K562 (cell line): ENCODE measurements around the gene COL1A1. TPM values are rescaled to one million over a fixed set of nuclear protein-coding genes. Genes with fewer than 3 reads are reported as not detected.

Experiments
- ADNP ChIP-seq: fragments of 200-800 bp; sonication (Bioruptor generic); IDR thresholded peaks from 2 replicates; pipeline ENCODE4 v1.6.1; 2016; ENCODE audit warnings: missing genetic modification characterization, missing compliant biosample characterization
- AFF1 ChIP-seq, 2 experiments: fragments of 450-650 bp; IDR thresholded peaks; 2 replicates each; pipeline ENCODE4 v1.6.1; 2018; ENCODE audit warnings: mild to moderate bottlenecking in 2 of 2, low read depth in 1 of 2; ENCODE audit not compliant: partially characterized antibody in 2 of 2
- ARID2 ChIP-seq: fragments of 450-650 bp; IDR thresholded peaks from 2 replicates; pipeline ENCODE4 v1.6.1; 2017; ENCODE audit warnings: antibody characterized with exemption, mild to moderate bottlenecking
- CBFB ChIP-seq: sonication (generic); formaldehyde crosslinking; IDR thresholded peaks from 2 replicates; pipeline ENCODE4 v1.4.0; 2020; ENCODE audit warnings: mild to moderate bottlenecking, missing genetic modification reagents
- COPS2 ChIP-seq: fragments of 450-650 bp; conservative IDR thresholded peaks from 2 replicates; pipeline ENCODE4 v1.6.1; 2016; ENCODE audit warnings: mild to moderate bottlenecking, moderate library complexity
- ETS2 ChIP-seq: IDR thresholded peaks from 2 replicates; pipeline ENCODE4 v1.6.1; 2016; ENCODE audit warnings: borderline replicate concordance, missing genetic modification characterization, mild to moderate bottlenecking, moderate library complexity, missing compliant biosample characterization; ENCODE audit not compliant: poor library complexity, severe bottlenecking
- FOXJ3 ChIP-seq: sonication (generic); formaldehyde crosslinking; IDR thresholded peaks from 2 replicates; pipeline ENCODE4 v1.4.0; 2020; ENCODE audit warnings: mild to moderate bottlenecking, missing genetic modification reagents
- FOXM1 ChIP-seq, 2 experiments: fragments of 450-650 bp in 1 of 2; sonication (generic) in 1 of 2; formaldehyde crosslinking in 1 of 2; IDR thresholded peaks; 2 replicates each; pipeline versions ENCODE4 v1.6.1 to v1.9.0; 2017 to 2022; ENCODE audit warnings: low read depth in 2 of 2, mild to moderate bottlenecking in 2 of 2, missing genetic modification reagents in 1 of 2, moderate library complexity in 1 of 2
- HDAC6 ChIP-seq: IDR thresholded peaks from 2 replicates; pipeline ENCODE4 v1.6.1; 2012; ENCODE audit warnings: low read depth, mild to moderate bottlenecking, control low read depth, inconsistent platforms, low read length, moderate library complexity
- HEY1 ChIP-seq: fragments of 250-450 bp; sonication (Bioruptor Pico); IDR thresholded peaks from 2 replicates; pipeline ENCODE4 v1.5.0; 2020; ENCODE audit warnings: mild to moderate bottlenecking, moderate library complexity, borderline replicate concordance
- KLF1 ChIP-seq: fragments of 450-650 bp; IDR thresholded peaks from 2 replicates; pipeline ENCODE4 v1.6.1; 2016; ENCODE audit warnings: missing genetic modification characterization, missing compliant biosample characterization
- MITF ChIP-seq: IDR thresholded peaks from 2 replicates; pipeline ENCODE4 v1.6.1; 2014; ENCODE audit warnings: antibody characterized with exemption
- MXI1 ChIP-seq: IDR thresholded peaks from 2 replicates; pipeline ENCODE4 v1.6.1; 2011; ENCODE audit warnings: low read depth, mild to moderate bottlenecking, improper control_type of control experiment, low read length
- NEUROD1 ChIP-seq: fragments of 150-350 bp; IDR thresholded peaks from 2 replicates; pipeline ENCODE4 v1.6.1; 2014; ENCODE audit warnings: borderline replicate concordance, low read length, low read depth; ENCODE audit not compliant: partially characterized antibody
- POLR3A ChIP-seq: IDR thresholded peaks from 2 replicates; pipeline ENCODE4 v1.6.1; 2011; ENCODE audit warnings: borderline replicate concordance, mild to moderate bottlenecking, moderate library complexity; ENCODE audit not compliant: insufficient read length, insufficient read depth; ENCODE audit errors: extremely low read depth
- PRMT5 ChIP-seq: sonication (generic); formaldehyde crosslinking; IDR thresholded peaks from 2 replicates; pipeline ENCODE4 v1.5.0; 2020; ENCODE audit warnings: missing genetic modification reagents
- SIX5 ChIP-seq, 2 experiments: IDR thresholded peaks; 2 replicates each; pipeline ENCODE4 v1.6.1; 2011; ENCODE audit warnings: low read length in 2 of 2, borderline replicate concordance in 1 of 2, low read depth in 1 of 2, mild to moderate bottlenecking in 1 of 2, moderate library complexity in 1 of 2; ENCODE audit not compliant: insufficient read depth in 1 of 2
- SRSF9 ChIP-seq: fragments of 200-400 bp; formaldehyde crosslinking; IDR thresholded peaks from 2 replicates; pipeline ENCODE4 v1.6.1; 2017; ENCODE audit warnings: low read depth, low read length, borderline replicate concordance
- TBL1XR1 ChIP-seq, 2 experiments: IDR thresholded peaks; 2 replicates each; pipeline ENCODE4 v1.6.1; 2012; ENCODE audit warnings: improper control_type of control experiment in 2 of 2, low read length in 2 of 2, mild to moderate bottlenecking in 1 of 2
- USF2 ChIP-seq: sonication (generic); formaldehyde crosslinking; IDR thresholded peaks from 2 replicates; pipeline ENCODE4 v1.5.0; 2020; ENCODE audit warnings: missing genetic modification reagents
- YBX1 ChIP-seq: fragments of 450-650 bp; IDR thresholded peaks from 2 replicates; pipeline ENCODE4 v1.7.1; 2016; ENCODE audit warnings: mild to moderate bottlenecking
- ZKSCAN3 ChIP-seq: fragments of 250-450 bp; sonication (Bioruptor Pico); IDR thresholded peaks from 2 replicates; pipeline ENCODE4 v1.4.0; 2020
- polyA plus RNA-seq, 8 experiments: library from polyadenylated mRNA; depleted of rRNA in 4 of 8; stranded (reverse) in 5 of 8; unstranded in 3 of 8; fragments of >200 nt; fragmentation: Nextera tagmentation in 2 of 8; fragmentation: Illumina TruSeq in 1 of 8; extraction: Ambion mirVana in 2 of 8; extraction: Trizol in 1 of 8; gene quantifications; 2 replicates each; pipeline versions ENCODE4 v1.2.1 to v1.2.3, GENCODE V29; 2011 to 2014; ENCODE audit warnings: inconsistent platforms in 1 of 8, missing spikeins in 1 of 8
- total RNA-seq, 7 experiments: library from RNA; depleted of rRNA in 6 of 7; stranded (reverse); fragments of >200 nt in 6 of 7; fragmentation: Illumina TruSeq in 2 of 7; extraction: Trizol in 2 of 7; gene quantifications; 2 replicates each; pipeline versions ENCODE4 v1.2.1 to v1.2.3, GENCODE V29; 2011 to 2021; ENCODE audit warnings: low replicate concordance in 1 of 7

Gene COL1A1
- total and polyA plus RNA-seq, 9 of the 15 experiments (the other 6 are each of a cell fraction or from before 2014, with no cell fraction given): 0.04 to 3.4 (median 0.18) TPM

GRCh38 chr17:50169121-50169764 is 32.2 kb downstream of the COL1A1 start (continued):
- no peak for TF ChIP-seq NEUROD1
- TF ChIP-seq ETS2 (tag): no peak
- no peak for TF ChIP-seq CBFB (CRISPR knock-in tag)
- TF ChIP-seq SRSF9: no peak
- TF ChIP-seq FOXJ3 (CRISPR knock-in tag): no peak
- no peak for TF ChIP-seq PRMT5
- no peak for TF ChIP-seq HDAC6
- peak; percentile 79 for TF ChIP-seq ARID2
- no peak for TF ChIP-seq COPS2
- no peak for TF ChIP-seq AFF1 (IDR thresholded peaks at IDR 0.05; ENCODE audit: low read depth in 1 of 2, partially characterized antibody in 2 of 2)
- no peak for TF ChIP-seq KLF1
- 0 out of 4 replicates have a peak, but pooled peaks of 1 of the 2 experiments have one; percentile 44 for TF ChIP-seq TBL1XR1 (IDR thresholded peaks at IDR 0.05; ENCODE audit: low read length in 2 of 2)
- no peak for TF ChIP-seq USF2 (CRISPR knock-in tag)
- TF ChIP-seq FOXM1 (IDR thresholded peaks at IDR 0.05; ENCODE audit: low read depth): no peak
- no peak for TF ChIP-seq FOXM1 (CRISPR knock-in tag; IDR thresholded peaks at IDR 0.05; ENCODE audit: low read depth)
- TF ChIP-seq MITF: no peak
- TF ChIP-seq HEY1 (CRISPR knock-in tag): no peak
- TF ChIP-seq YBX1: no peak
- TF ChIP-seq POLR3A: no peak
- TF ChIP-seq ADNP (tag): no peak
- no peak for TF ChIP-seq ZKSCAN3
- no peak for TF ChIP-seq MXI1
- no peak for TF ChIP-seq SIX5 (IDR thresholded peaks at IDR 0.05; ENCODE audit: borderline replicate concordance in 1 of 2, insufficient read depth in 1 of 2, low read depth in 1 of 2, low read length in 2 of 2)
